ENCODE results near the gene SLC25A22.

SLC25A22 gene

GRCh38 chr11:773425-773824 lies 24.7 kb downstream of the SLC25A22 start:
- no peak for DNase-seq (ENCODE audit: low read depth)

GRCh38 chr11:772429-773390 lies 25.4 kb downstream of the SLC25A22 start:
- no peak for TF ChIP-seq CTCF (IDR thresholded peaks at IDR 0.05; ENCODE audit: low read depth, low read length, missing control alignments)
- DNase-seq (ENCODE audit: low read depth): no peak
- no peak overlapping the region for H3K4me3 ChIP-seq (ENCODE audit: low read depth, low read length)

More at GRCh38 chr11:773425-773824, 24.7 kb downstream of the SLC25A22 start:
- TF ChIP-seq CTCF (IDR thresholded peaks at IDR 0.05; ENCODE audit: low read depth, low read length, missing control alignments): no peak
- no peak overlapping the region for H3K4me3 ChIP-seq (ENCODE audit: low read depth, low read length)

GRCh38 chr11:771617-772204 lies 26.4 kb downstream of the SLC25A22 start:
- DNase-seq (ENCODE audit: low read depth): no peak

GRCh38 chr11:770642-771616 lies 27.2 kb downstream of the SLC25A22 start:
- H3K4me3 ChIP-seq (ENCODE audit: low read depth, low read length): no peak overlapping the region
- TF ChIP-seq CTCF (IDR thresholded peaks at IDR 0.05; ENCODE audit: low read depth, low read length, missing control alignments): no peak
- no peak for DNase-seq (ENCODE audit: low read depth)

More at GRCh38 chr11:771617-772204, 26.4 kb downstream of the SLC25A22 start:
- TF ChIP-seq CTCF (IDR thresholded peaks at IDR 0.05; ENCODE audit: low read depth, low read length, missing control alignments): no peak
- no peak overlapping the region for H3K4me3 ChIP-seq (ENCODE audit: low read depth, low read length)

GRCh38 chr11:769887-770641 lies 28.0 kb downstream of the SLC25A22 start:
- no peak overlapping the region for H3K4me3 ChIP-seq (ENCODE audit: low read depth, low read length)
- DNase-seq (ENCODE audit: low read depth): no peak
- TF ChIP-seq CTCF (IDR thresholded peaks at IDR 0.05; ENCODE audit: low read depth, low read length, missing control alignments): no peak

- no peak for DNase-seq (ENCODE audit: low read depth)
- no peak overlapping the region for H3K4me3 ChIP-seq (ENCODE audit: low read depth, low read length)
- no peak for TF ChIP-seq CTCF (IDR thresholded peaks at IDR 0.05; ENCODE audit: low read depth, low read length, missing control alignments)
Measured at GRCh38 chr11:767238-767637, 30.8 kb downstream of the SLC25A22 start.

Measured in GM12864 (cell line).